Kidney (tissue), 14 donors: ENCODE measurements around the gene TMEM119. TPM values are rescaled to one million over a fixed set of nuclear protein-coding genes. Genes with fewer than 3 reads are reported as not detected.
"Not testable (repeated sequence)": the region's sequence is repeated elsewhere in the genome, so short reads cannot be mapped to it uniquely, and the experiment has no call there.

Source experiments
- DNase-seq, 5 donors: peaks; one replicate each; pipeline ENCODE4 v3.0.0-alpha.2; 2013 to 2020
- FAIRE-seq: peaks from 2 replicates; lab custom pipeline; 2012; peaks lifted over from hg19 to GRCh38; lab: Jason Lieb, UNC
- H3K27ac ChIP-seq, 2 donors: one replicate each; pipeline ENCODE4 v1.7.0; 2013; ENCODE audit warnings: low read depth in 2 of 2, low read length in 2 of 2, inconsistent platforms in 1 of 2
- H3K27me3 ChIP-seq: one replicate; pipeline ENCODE4 v1.7.1; 2013; ENCODE audit warnings: low read length, inconsistent platforms; ENCODE audit not compliant: control insufficient read depth, insufficient read depth
- H3K36me3 ChIP-seq, 3 donors: one replicate each; pipeline versions ENCODE4 v1.7.0 to v1.7.1; 2013; ENCODE audit warnings: low read length in 3 of 3, control low read depth in 1 of 3, inconsistent platforms in 1 of 3; ENCODE audit not compliant: insufficient read depth in 3 of 3, control insufficient read depth in 2 of 3
- H3K4me1 ChIP-seq, 3 donors: one replicate each; pipeline versions ENCODE4 v1.7.0 to v1.7.1; 2013; ENCODE audit warnings: low read length in 3 of 3, inconsistent platforms in 1 of 3, low read depth in 1 of 3; ENCODE audit not compliant: control insufficient read depth in 2 of 3, insufficient read depth in 2 of 3
- H3K4me3 ChIP-seq, 3 donors: one replicate each; pipeline versions ENCODE4 v1.7.0 to v1.8.1; 2013; ENCODE audit warnings: low read length in 3 of 3, control low read depth in 1 of 3, inconsistent platforms in 1 of 3
- H3K9ac ChIP-seq, 3 donors: one replicate each; pipeline versions ENCODE4 v1.7.0 to v1.7.1; 2013; ENCODE audit warnings: low read length in 3 of 3, control low read depth in 1 of 3, inconsistent platforms in 1 of 3
- H3K9me3 ChIP-seq, 3 donors: one replicate each; pipeline versions ENCODE4 v1.7.0 to v1.7.1; 2013; ENCODE audit warnings: low read length in 3 of 3, control low read depth in 1 of 3, inconsistent platforms in 1 of 3; ENCODE audit not compliant: control insufficient read depth in 2 of 3, insufficient read depth in 1 of 3
- CTCF ChIP-seq: IDR thresholded peaks from 3 replicates; pipeline ENCODE4 v1.5.1; 2012; ENCODE audit warnings: mild to moderate bottlenecking, moderate library complexity, borderline replicate concordance; ENCODE audit not compliant: insufficient read depth; ENCODE audit errors: extremely low read depth
- intact Hi-C: fragments of 100-400 bp; cut with DNase I; formaldehyde crosslinking; loops from one replicate; pipeline ENCODE4 v1.11.1; 2022
- polyA plus RNA-seq: library from polyadenylated mRNA; stranded (reverse); fragments of 350-450 nt; fragmentation: Illumina TruSeq; extraction: RNeasy Lipid Tissue Mini Kit (QIAGEN cat#74804); gene quantifications from one replicate; pipeline ENCODE4 v1.2.3, GENCODE V29; 2014; ENCODE audit warnings: low read depth, low replicate concordance; ENCODE audit not compliant: insufficient read depth
- total RNA-seq: library from RNA; stranded (reverse); fragmentation: NEBNext Ultra II Directional; extraction: Animal tissue kit (Norgen Biotek cat#: 25700); gene quantifications from one replicate; pipeline ENCODE4 v1.2.1, GENCODE V29; 2021
- donor health status: control.
- donor health status: control.
- donor health status: control.
- donor health status: control.
- donor health status: control.
- donor health status: DM: yes; HTN: yes; CAD: no.
- donor health status: Normal renal cell carcinoma (clear cell type).

TMEM119 gene
- total and polyA plus RNA-seq, 2 donors from 2014 or later = 4.1 to 15.8 TPM

- H3K27me3 ChIP-seq = no peaks in the 10 kb centered on the region
- no peak for FAIRE-seq
- H3K4me1 ChIP-seq = peaks cover 0 to 8% (median 0%) of the 10 kb centered on the region in 3 donors
- H3K27ac ChIP-seq = no peak overlapping the region
- no peak overlapping the region for H3K9ac ChIP-seq
- intact Hi-C loops = no loop called here
- no peak for DNase-seq
- no peak overlapping the region for H3K4me3 ChIP-seq
- no peak for TF ChIP-seq CTCF
- H3K9me3 ChIP-seq = peaks cover 0 to 5% (median 0%) of the 10 kb centered on the region in 3 donors
- no peaks in the 10 kb centered on the region for H3K36me3 ChIP-seq
Measured at GRCh38 chr12:108620236-108620879, 22.5 kb upstream of the TMEM119 start.

- intact Hi-C loops = loop anchor here (5.0 kb wide), 1 partner anchor 52 kb away; no protein-coding TSS in a partner anchor
- FAIRE-seq (no peak), DNase-seq (no peak)
- no peak overlapping the region for H3K27ac ChIP-seq
- TF ChIP-seq CTCF = no peak
- no peaks in the 10 kb centered on the region for H3K36me3 ChIP-seq
- peaks cover 0 to 8% (median 0%) of the 10 kb centered on the region in 3 donors for H3K4me1 ChIP-seq
- H3K9ac ChIP-seq = no peak overlapping the region
- H3K27me3 ChIP-seq = no peaks in the 10 kb centered on the region
- no peak overlapping the region for H3K4me3 ChIP-seq
- H3K9me3 ChIP-seq = peaks cover 0 to 5% (median 0%) of the 10 kb centered on the region in 3 donors
Measured at GRCh38 chr12:108619369-108620160, 21.7 kb upstream of the TMEM119 start.

GRCh38 chr12:108618953-108619274 lies 21.0 kb upstream of the TMEM119 start:
- H3K4me1 ChIP-seq, H3K9ac ChIP-seq, DNase-seq, H3K9me3 ChIP-seq, H3K27me3 ChIP-seq, H3K27ac ChIP-seq, H3K36me3 ChIP-seq, FAIRE-seq, H3K4me3 ChIP-seq: not testable (repeated sequence)
- intact Hi-C loops = loop anchor here (5.0 kb wide), 1 partner anchor 52 kb away; no protein-coding TSS in a partner anchor
